ENCODE measurements around the gene ZSCAN16.

Gene ZSCAN16

DNA sequence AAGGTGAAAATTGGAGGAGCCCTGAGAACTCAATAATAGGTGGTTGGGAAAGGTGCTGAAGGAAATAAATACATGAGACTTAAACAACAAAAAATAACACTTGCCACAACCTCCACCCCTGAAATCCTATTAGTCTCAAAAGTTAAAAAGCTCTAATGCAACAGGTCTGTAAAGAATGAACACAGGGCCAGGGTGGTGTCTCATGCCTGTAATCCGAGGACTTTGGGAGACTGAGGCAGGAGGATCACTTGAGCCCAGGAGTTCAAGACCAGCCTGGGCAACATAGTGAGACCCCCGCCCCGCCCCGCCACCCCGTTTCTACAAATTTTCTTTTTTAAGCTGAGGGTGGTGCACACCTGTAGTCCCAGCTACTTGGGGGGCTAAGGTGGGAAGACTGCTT is 16.2 kb downstream of the ZSCAN16 start:
- TF ChIP-seq, protein P1, sequence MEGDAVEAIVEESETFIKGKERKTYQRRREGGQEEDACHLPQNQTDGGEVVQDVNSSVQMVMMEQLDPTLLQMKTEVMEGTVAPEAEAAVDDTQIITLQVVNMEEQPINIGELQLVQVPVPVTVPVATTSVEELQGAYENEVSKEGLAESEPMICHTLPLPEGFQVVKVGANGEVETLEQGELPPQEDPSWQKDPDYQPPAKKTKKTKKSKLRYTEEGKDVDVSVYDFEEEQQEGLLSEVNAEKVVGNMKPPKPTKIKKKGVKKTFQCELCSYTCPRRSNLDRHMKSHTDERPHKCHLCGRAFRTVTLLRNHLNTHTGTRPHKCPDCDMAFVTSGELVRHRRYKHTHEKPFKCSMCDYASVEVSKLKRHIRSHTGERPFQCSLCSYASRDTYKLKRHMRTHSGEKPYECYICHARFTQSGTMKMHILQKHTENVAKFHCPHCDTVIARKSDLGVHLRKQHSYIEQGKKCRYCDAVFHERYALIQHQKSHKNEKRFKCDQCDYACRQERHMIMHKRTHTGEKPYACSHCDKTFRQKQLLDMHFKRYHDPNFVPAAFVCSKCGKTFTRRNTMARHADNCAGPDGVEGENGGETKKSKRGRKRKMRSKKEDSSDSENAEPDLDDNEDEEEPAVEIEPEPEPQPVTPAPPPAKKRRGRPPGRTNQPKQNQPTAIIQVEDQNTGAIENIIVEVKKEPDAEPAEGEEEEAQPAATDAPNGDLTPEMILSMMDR (IDR thresholded peaks at IDR 0.05; ENCODE audit: low read depth, low read length, missing control alignments), result no peak
- DNase-seq (ENCODE audit: low read depth), result no peak
- no peak overlapping the region for H3K4me3 ChIP-seq (ENCODE audit: low read depth, low read length)

DNA sequence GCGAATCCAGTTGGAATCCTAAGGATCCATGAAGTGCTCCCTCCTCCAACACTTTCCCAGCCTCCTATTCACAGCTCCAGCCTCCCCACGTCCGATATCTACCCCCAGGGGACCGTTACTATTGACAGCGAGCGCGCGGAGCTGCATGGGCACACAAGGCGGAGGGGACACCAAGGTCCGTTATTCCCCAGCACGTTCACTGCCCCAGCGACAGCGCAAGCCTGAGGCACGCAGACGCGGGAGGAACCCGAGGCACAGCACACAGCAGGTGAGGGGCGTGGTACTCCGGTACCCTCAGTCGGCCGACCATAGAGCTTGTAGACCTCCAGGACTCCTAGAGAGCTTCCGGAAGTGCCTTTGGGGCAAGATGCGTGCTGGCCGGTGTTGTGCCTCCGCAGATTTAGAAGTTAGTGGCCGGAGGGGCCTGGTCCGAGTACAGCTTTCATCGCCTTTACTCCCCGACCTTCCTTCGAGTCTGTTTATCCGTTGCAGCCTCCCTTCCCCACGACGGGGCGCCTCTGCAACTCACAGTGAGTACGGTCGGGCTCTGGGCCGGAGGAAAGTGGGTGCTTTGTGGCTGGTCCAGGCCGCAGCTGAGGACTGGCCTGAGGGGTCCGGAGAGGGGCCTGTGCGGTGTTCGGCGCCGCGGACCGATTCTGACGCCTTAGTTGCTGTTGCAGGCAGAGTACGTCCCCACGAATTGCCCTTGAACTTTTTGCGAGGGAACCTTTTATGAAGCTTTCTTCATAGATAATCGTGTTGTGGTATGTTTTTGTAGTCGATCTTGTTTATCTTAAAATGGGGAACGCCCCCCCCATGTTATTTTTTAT is 17.3 kb downstream of the ZSCAN16 start, which contains the start of gene ZKSCAN8:
ZKSCAN8 (plus strand) TSS at position 384 of the 830 bp plus-strand sequence. CDS start 6,525 bp downstream, outside the sequence.
- H3K4me3 ChIP-seq (ENCODE audit: low read depth, low read length), result peak within 1 kb of the TSS; percentile 98
- DNase-seq (ENCODE audit: low read depth), result peak; percentile 86
- TF ChIP-seq, protein P1 (IDR thresholded peaks at IDR 0.05; ENCODE audit: low read depth, low read length, missing control alignments), result no peak

DNA sequence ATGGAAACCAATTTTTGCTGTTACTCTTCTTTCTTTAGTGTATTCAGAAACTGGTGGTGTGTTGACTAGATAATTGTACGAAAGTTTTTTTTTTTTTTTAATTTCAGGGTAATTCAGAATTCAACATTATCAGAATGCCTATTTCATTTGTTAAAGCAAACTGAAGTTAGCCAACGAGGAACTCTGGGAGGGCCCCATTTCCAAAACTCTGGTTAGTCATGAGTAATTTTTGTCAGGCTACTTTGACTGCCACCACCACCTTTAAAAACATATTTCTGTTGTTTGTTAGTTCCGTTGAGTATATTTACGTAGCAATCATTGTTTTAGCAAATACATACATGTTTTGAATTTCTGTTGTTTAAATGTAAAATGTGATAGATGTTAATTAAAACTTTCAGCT is 18.0 kb downstream of the ZSCAN16 start:
- DNase-seq (ENCODE audit: low read depth), result no peak
- H3K4me3 ChIP-seq (ENCODE audit: low read depth, low read length), result peak overlapping the region; percentile 98
- TF ChIP-seq, protein P1 (IDR thresholded peaks at IDR 0.05; ENCODE audit: low read depth, low read length, missing control alignments), result no peak

DNA sequence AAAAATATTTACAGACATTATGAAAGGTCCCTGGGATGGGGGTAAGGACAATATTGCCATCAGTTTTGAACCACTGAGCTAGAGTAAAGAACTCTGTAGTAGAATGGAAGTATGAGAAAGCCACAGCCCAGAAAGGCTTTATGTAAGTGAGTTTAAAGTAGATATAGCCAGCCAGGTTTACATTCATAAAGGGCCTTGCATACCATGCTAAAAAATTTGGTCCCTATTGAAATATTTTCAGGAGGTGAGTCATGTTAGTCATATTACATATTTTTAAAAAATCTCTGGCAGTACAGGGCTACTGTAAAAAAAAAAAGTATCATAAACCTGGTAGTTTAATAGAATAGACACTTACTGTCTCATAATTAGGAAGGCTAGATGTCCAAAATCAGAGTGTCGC is 20.8 kb downstream of the ZSCAN16 start:
- TF ChIP-seq, protein P1 (IDR thresholded peaks at IDR 0.05; ENCODE audit: low read depth, low read length, missing control alignments), result no peak
- H3K4me3 ChIP-seq (ENCODE audit: low read depth, low read length), result no peak overlapping the region
- DNase-seq (ENCODE audit: low read depth), result no peak

DNA sequence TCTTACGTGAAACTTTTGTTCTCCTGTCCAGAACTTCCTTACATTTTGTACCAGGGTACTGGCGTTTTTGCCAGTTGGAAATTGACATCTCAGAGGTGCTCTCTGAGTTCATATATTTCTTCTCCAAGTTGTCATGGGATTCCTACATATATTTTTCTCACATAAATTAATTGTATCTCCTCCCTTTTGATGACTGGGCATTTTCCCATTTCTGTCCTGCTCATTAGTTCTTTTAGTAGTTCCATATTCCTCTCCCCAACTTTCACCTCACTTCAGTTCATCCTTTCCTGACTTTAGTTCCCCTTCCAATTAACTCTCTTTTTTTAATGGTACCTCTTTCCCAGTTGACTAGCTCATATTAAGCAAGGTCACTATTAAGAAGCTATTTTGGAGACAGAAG is 28.1 kb downstream of the ZSCAN16 start:
- no peak for DNase-seq (ENCODE audit: low read depth)
- H3K4me3 ChIP-seq (ENCODE audit: low read depth, low read length), result no peak overlapping the region
- TF ChIP-seq, protein P1 (IDR thresholded peaks at IDR 0.05; ENCODE audit: low read depth, low read length, missing control alignments), result no peak

DNA sequence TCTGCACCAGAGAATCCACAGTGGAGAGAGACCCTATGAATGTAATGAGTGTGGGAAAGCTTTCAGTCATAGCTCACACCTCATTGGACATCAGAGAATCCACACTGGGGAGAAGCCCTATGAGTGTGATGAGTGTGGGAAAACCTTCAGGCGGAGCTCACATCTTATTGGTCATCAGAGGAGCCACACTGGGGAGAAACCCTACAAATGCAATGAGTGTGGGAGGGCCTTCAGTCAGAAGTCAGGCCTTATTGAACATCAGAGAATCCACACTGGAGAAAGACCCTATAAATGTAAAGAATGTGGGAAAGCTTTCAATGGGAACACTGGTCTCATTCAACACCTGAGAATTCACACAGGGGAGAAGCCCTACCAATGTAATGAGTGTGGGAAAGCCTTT is 29.1 kb downstream of the ZSCAN16 start:
- H3K4me3 ChIP-seq (ENCODE audit: low read depth, low read length), result no peak overlapping the region
- DNase-seq (ENCODE audit: low read depth), result no peak
- TF ChIP-seq, protein P1 (IDR thresholded peaks at IDR 0.05; ENCODE audit: low read depth, low read length, missing control alignments), result no peak

DNA sequence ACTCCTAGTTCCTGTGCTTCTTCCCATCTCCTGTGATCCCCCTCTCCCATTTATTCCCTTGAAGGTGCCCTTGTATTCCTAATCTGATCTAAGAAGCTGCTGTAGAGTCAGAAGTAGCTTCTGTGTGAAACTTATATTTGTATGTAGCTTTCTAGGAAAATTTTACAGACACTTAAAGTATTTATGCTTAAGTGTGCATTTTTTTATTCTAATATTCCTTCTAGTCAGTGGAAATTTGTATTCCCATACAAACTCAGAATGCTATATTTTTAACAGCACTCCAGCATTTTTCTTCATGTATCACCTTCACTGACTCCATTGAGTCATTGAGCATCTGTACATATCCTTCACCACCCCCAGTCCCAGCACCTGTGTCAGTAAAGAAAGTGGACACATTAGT is 29.9 kb downstream of the ZSCAN16 start:
- TF ChIP-seq, protein P1 (IDR thresholded peaks at IDR 0.05; ENCODE audit: low read depth, low read length, missing control alignments), result no peak
- no peak overlapping the region for H3K4me3 ChIP-seq (ENCODE audit: low read depth, low read length)
- no peak for DNase-seq (ENCODE audit: low read depth)

Measured in GM12864 (cell line).